H1 (cell line): ENCODE measurements around the gene LLGL2. TPM values are rescaled to one million over a fixed set of nuclear protein-coding genes. Genes with fewer than 3 reads are reported as not detected.

Experiments
- CTCF ChIA-PET: fragments of 300-600 bp; sonication (Branson Sonifier 250); formaldehyde crosslinking; loops from one replicate; lab custom pipeline; 2021; ENCODE audit not compliant: partially characterized antibody; lab: Charles Lee
- POLR2A ChIA-PET: fragments of 300-600 bp; sonication (Branson Sonifier 250); formaldehyde crosslinking; loops from one replicate; lab custom pipeline; 2021; ENCODE audit warnings: inconsistent platforms; ENCODE audit not compliant: partially characterized antibody; lab: Charles Lee
- DNase-seq, 2 experiments: peaks; one replicate each; pipeline versions ENCODE4 v3.0.0 to v3.0.0-alpha.2; 2010 to 2022; ENCODE audit warnings: low spot score in 2 of 2, low read depth in 1 of 2, mixed read lengths in 1 of 2
- FAIRE-seq: peaks from 2 replicates; lab custom pipeline; 2011; peaks lifted over from hg19 to GRCh38; lab: Jason Lieb, UNC
- H2AFZ ChIP-seq: 2 replicates; pipeline ENCODE4 v1.8.1; 2012; ENCODE audit warnings: low read length, inconsistent platforms
- H2AK5ac ChIP-seq: 2 replicates; pipeline ENCODE4 v1.6.1; 2013; ENCODE audit warnings: low read depth, low read length
- H2BK120ac ChIP-seq: replicated peaks from 2 replicates; pipeline ENCODE3; 2013; ENCODE audit warnings: low read depth, low read length, inconsistent platforms
- H2BK12ac ChIP-seq: 2 replicates; pipeline ENCODE4 v1.6.1; 2013; ENCODE audit warnings: low read depth, low read length
- H2BK15ac ChIP-seq: 2 replicates; pipeline ENCODE4 v1.6.1; 2013; ENCODE audit warnings: low read length
- H2BK20ac ChIP-seq: 2 replicates; pipeline ENCODE4 v1.6.1; 2013; ENCODE audit warnings: low read length
- H2BK5ac ChIP-seq: 2 replicates; pipeline ENCODE4 v1.6.1; 2013; ENCODE audit warnings: low read depth, low read length
- H3K14ac ChIP-seq: 2 replicates; pipeline ENCODE4 v1.6.1; 2013; ENCODE audit warnings: inconsistent platforms; ENCODE audit not compliant: insufficient read length
- H3K18ac ChIP-seq: 2 replicates; pipeline ENCODE4 v1.6.1; 2013; ENCODE audit warnings: low read length; ENCODE audit errors: extremely low read depth
- H3K23ac ChIP-seq: 2 replicates; pipeline ENCODE4 v1.6.1; 2013; ENCODE audit warnings: inconsistent platforms; ENCODE audit not compliant: insufficient read length
- H3K23me2 ChIP-seq: 2 replicates; pipeline ENCODE4 v1.6.1; 2013; ENCODE audit warnings: low read depth, low read length
- H3K27ac ChIP-seq: 2 replicates; pipeline ENCODE4 v1.6.1; 2011; ENCODE audit warnings: low read depth, low read length, inconsistent platforms
- H3K27me3 ChIP-seq, 4 experiments: replicated peaks in 1 of 4; 1 replicate in 1 of 4; 2 replicates in 3 of 4; pipeline versions ENCODE4 v1.6.1 to v1.8.1; 2011 to 2013; ENCODE audit warnings: low read length in 3 of 4, mild to moderate bottlenecking in 3 of 4, inconsistent platforms in 2 of 4, mixed read lengths in 2 of 4, moderate library complexity in 1 of 4; ENCODE audit not compliant: control insufficient read depth in 3 of 4, insufficient read depth in 3 of 4; ENCODE audit errors: extremely low read depth in 1 of 4
- H3K36me3 ChIP-seq, 4 experiments: 2 replicates each; pipeline versions ENCODE4 v1.6.1 to v1.8.1; 2011 to 2013; ENCODE audit warnings: mild to moderate bottlenecking in 4 of 4, low read length in 3 of 4, moderate library complexity in 2 of 4, control low read depth in 1 of 4, inconsistent platforms in 1 of 4; ENCODE audit not compliant: insufficient read depth in 4 of 4, control insufficient read depth in 2 of 4
- H3K4ac ChIP-seq: replicated peaks from 2 replicates; pipeline ENCODE3; 2013; ENCODE audit warnings: low read length, low read depth, mixed read lengths, inconsistent platforms; ENCODE audit not compliant: insufficient read length
- H3K4me1 ChIP-seq, 4 experiments: replicated peaks in 1 of 4; 1 replicate in 1 of 4; 2 replicates in 3 of 4; pipeline versions ENCODE4 v1.6.1 to v1.8.1; 2011 to 2013; ENCODE audit warnings: low read length in 3 of 4, inconsistent platforms in 2 of 4, mixed read lengths in 1 of 4; ENCODE audit not compliant: insufficient read depth in 4 of 4, control insufficient read depth in 3 of 4
- H3K4me2 ChIP-seq, 2 experiments: 2 replicates each; pipeline versions ENCODE4 v1.6.1 to v1.8.1; 2011 to 2013; ENCODE audit warnings: low read depth in 2 of 2, low read length in 2 of 2, control low read depth in 1 of 2, inconsistent platforms in 1 of 2, mild to moderate bottlenecking in 1 of 2; ENCODE audit not compliant: insufficient read depth in 1 of 2
- H3K4me3 ChIP-seq, 4 experiments: fragments of 200-600, 300-600 bp in 1 of 4; sonication (generic), shearing (Covaris generic), sonication (Bioruptor Twin) in 1 of 4; 2 replicates each; pipeline versions ENCODE4 v1.5.1 to v1.8.1; 2011 to 2016; ENCODE audit warnings: low read length in 4 of 4, low read depth in 3 of 4, control low read depth in 2 of 4, inconsistent platforms in 2 of 4, mild to moderate bottlenecking in 2 of 4, mixed read lengths in 1 of 4, moderate library complexity in 1 of 4; ENCODE audit not compliant: insufficient read depth in 2 of 4; ENCODE audit errors: extremely low read depth in 1 of 4
- H3K56ac ChIP-seq: replicated peaks from 2 replicates; pipeline ENCODE3; 2013; ENCODE audit warnings: low read depth, mild to moderate bottlenecking, mixed read lengths, low read length, inconsistent platforms; ENCODE audit not compliant: insufficient read length
- H3K79me1 ChIP-seq: 2 replicates; pipeline ENCODE4 v1.6.1; 2013; ENCODE audit warnings: low read depth, low read length, control low read depth
- H3K79me2 ChIP-seq, 2 experiments: 2 replicates each; pipeline versions ENCODE4 v1.6.1 to v1.8.1; 2012 to 2013; ENCODE audit warnings: low read length in 2 of 2, mild to moderate bottlenecking in 2 of 2, inconsistent platforms in 1 of 2; ENCODE audit not compliant: insufficient read depth in 2 of 2, control insufficient read depth in 1 of 2
- H3K9ac ChIP-seq, 4 experiments: replicated peaks in 1 of 4; 1 replicate in 1 of 4; 2 replicates in 3 of 4; pipeline versions ENCODE4 v1.6.1 to v1.8.1; 2011 to 2013; ENCODE audit warnings: low read depth in 3 of 4, low read length in 3 of 4, control low read depth in 2 of 4, mild to moderate bottlenecking in 2 of 4, moderate library complexity in 2 of 4, inconsistent platforms in 1 of 4; ENCODE audit errors: extremely low read depth in 1 of 4
- H3K9me3 ChIP-seq, 2 experiments: 2 replicates each; pipeline versions ENCODE4 v1.6.1 to v1.8.1; 2012 to 2013; ENCODE audit warnings: mild to moderate bottlenecking in 2 of 2, moderate library complexity in 2 of 2, control low read depth in 1 of 2, inconsistent platforms in 1 of 2, low read depth in 1 of 2, low read length in 1 of 2, mixed read lengths in 1 of 2; ENCODE audit not compliant: insufficient read depth in 2 of 2
- H4K20me1 ChIP-seq, 2 experiments: replicated peaks in 1 of 2; 2 replicates each; pipeline versions ENCODE3 to v1.8.1; 2011 to 2013; ENCODE audit warnings: inconsistent platforms in 2 of 2, low read length in 2 of 2, mild to moderate bottlenecking in 1 of 2; ENCODE audit not compliant: insufficient read depth in 2 of 2, control insufficient read depth in 1 of 2
- H4K5ac ChIP-seq: 2 replicates; pipeline ENCODE4 v1.6.1; 2013; ENCODE audit warnings: low read length, low read depth, mixed read lengths, inconsistent platforms; ENCODE audit not compliant: insufficient read length
- H4K8ac ChIP-seq: 2 replicates; pipeline ENCODE4 v1.8.0; 2013; ENCODE audit warnings: mild to moderate bottlenecking, moderate library complexity, low read length, inconsistent platforms; ENCODE audit not compliant: insufficient read depth; ENCODE audit errors: extremely low read depth
- H4K91ac ChIP-seq: replicated peaks from 2 replicates; pipeline ENCODE3; 2013; ENCODE audit warnings: low read length, mixed read lengths, inconsistent platforms; ENCODE audit not compliant: insufficient read length
- BACH1 ChIP-seq: IDR thresholded peaks from 2 replicates; pipeline ENCODE4 v1.6.1; 2012; ENCODE audit warnings: low read length, improper control_type of control experiment
- BCL11A ChIP-seq, 2 experiments: IDR thresholded peaks; one replicate each; pipeline ENCODE4 v1.6.1; 2011; ENCODE audit warnings: low read depth in 2 of 2, low read length in 2 of 2, mild to moderate bottlenecking in 2 of 2
- CHD1 ChIP-seq: IDR thresholded peaks from 2 replicates; pipeline ENCODE4 v1.6.1; 2012; ENCODE audit warnings: low read depth, low read length, improper control_type of control experiment
- EGR1 ChIP-seq: IDR thresholded peaks from 2 replicates; pipeline ENCODE4 v1.6.1; 2011; ENCODE audit warnings: low read depth, low read length, borderline replicate concordance
- GTF2F1 ChIP-seq: IDR thresholded peaks from 2 replicates; pipeline ENCODE4 v1.6.1; 2012; ENCODE audit warnings: low read depth, low read length, improper control_type of control experiment, borderline replicate concordance
- HDAC6 ChIP-seq: IDR thresholded peaks from one replicate; pipeline ENCODE4 v1.7.1; 2012; ENCODE audit warnings: low read depth, mild to moderate bottlenecking, inconsistent platforms, low read length, moderate library complexity
- SP4 ChIP-seq: IDR thresholded peaks from 2 replicates; pipeline ENCODE4 v1.6.1; 2012; ENCODE audit warnings: low read length, inconsistent platforms
- SRF ChIP-seq: IDR thresholded peaks from 2 replicates; pipeline ENCODE4 v1.6.1; 2011; ENCODE audit warnings: mild to moderate bottlenecking, low read depth, low read length, moderate library complexity
- YY1 ChIP-seq: IDR thresholded peaks from 2 replicates; pipeline ENCODE4 v1.6.1; 2011; ENCODE audit warnings: low read depth, mild to moderate bottlenecking, low read length
- WGBS, 2 experiments: shearing (Covaris generic) in 1 of 2; methylation state at CpG; one replicate each; pipeline versions ENCODE4 v1.1.6 to v1.1.7; 2013 to 2015; ENCODE audit warnings: low lambda C conversion rate in 2 of 2, mixed read lengths in 2 of 2, inconsistent platforms in 1 of 2, low coverage in 1 of 2, missing lambda C conversion rate in 1 of 2; ENCODE audit not compliant: insufficient replicate concordance in 2 of 2, insufficient coverage in 1 of 2, insufficient read length in 1 of 2; ENCODE audit errors: extremely low coverage in 1 of 2, missing lambda C conversion rate in 1 of 2; 5-methylcytosine and 5-hydroxymethylcytosine counted together
- polyA plus RNA-seq, 7 experiments: library from polyadenylated mRNA; depleted of rRNA in 3 of 7; stranded (reverse) in 5 of 7; unstranded in 2 of 7; fragments of >200 nt in 5 of 7; fragments of 200-250 nt in 2 of 7; gene quantifications; 1 replicate in 5 of 7; 2 replicates in 1 of 7; 4 replicates in 1 of 7; pipeline versions ENCODE4 v1.2.1 to v1.2.3, GENCODE V29; 2011 to 2013; ENCODE audit warnings: missing spikeins in 2 of 7, mixed read lengths in 2 of 7
- total RNA-seq: library from RNA; stranded (reverse); fragmentation: NEBNext Ultra II Directional; extraction: Animal tissue kit (Norgen Biotek cat#: 25700); gene quantifications from 2 replicates; pipeline ENCODE4 v1.2.1, GENCODE V29; 2021
- TF ChIP-seq, protein P1 (sequence below): IDR thresholded peaks from 2 replicates; pipeline ENCODE4 v1.6.1; 2012; ENCODE audit warnings: low read length, inconsistent platforms
- TF ChIP-seq, protein P2 (sequence below): IDR thresholded peaks from 2 replicates; pipeline ENCODE4 v1.6.1; 2012; ENCODE audit warnings: inconsistent platforms

LLGL2 gene
- total and polyA plus RNA-seq, 2 of the 8 experiments (the other 6 are each of a cell fraction or from before 2014, with no cell fraction given): 64.5 to 77.1 TPM

DNA sequence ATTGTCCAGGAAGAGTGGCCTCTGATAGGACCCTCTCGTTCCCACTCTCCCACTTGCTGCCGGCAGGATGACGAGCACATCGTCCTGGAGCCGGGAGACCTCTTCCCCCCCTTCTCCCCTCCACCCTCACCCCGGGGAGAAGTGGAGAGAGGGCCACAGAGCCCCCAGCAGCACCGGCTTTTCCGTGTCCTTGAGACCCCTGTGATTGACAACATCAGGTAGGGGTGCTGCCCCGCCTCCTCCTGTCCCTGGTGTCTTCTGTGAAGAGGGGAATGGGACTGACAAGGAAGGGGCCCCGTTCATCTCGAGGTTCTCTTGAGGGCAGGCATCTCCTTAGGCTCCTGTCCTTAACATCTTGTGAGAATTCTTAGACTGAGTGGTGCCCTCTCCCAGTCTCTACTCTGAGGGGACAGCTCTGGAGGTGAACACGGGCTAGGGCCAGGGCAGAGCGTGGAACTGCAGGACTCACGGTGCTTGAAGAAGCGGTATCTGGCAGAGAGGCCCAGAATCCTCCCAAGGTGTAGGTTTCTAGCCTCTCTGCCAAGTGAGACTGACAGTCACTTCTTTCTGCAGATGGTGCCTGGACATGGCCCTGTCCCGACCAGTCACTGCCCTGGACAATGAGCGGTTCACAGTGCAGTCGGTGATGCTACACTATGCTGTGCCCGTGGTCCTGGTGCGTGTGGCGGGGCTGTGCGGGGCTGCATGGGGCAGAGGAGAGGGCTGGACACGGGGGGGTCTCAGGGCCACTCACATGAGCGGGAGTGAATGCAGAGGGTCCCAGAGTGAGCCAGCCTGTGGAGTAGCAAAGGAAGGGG lies 36.6 kb upstream of the LLGL2 start:
- Histone ChIP-seq H3K9ac (no peak overlapping the region; a peak in 1 of 7 replicates), H3K27ac (no peak overlapping the region), H2AFZ (no peak overlapping the region), H3K27me3 (no peaks in the 10 kb centered on the region), H3K4me2 (no peak overlapping the region), H3K4ac (no peak overlapping the region), H3K56ac (no peak overlapping the region), H2BK20ac (no peak overlapping the region), H3K79me1 (no peaks in the 10 kb centered on the region; the same call in 1 of the 2 replicates), H3K4me3 (no peak overlapping the region), H2AK5ac (no peak overlapping the region), H3K9me3 (no peaks in the 10 kb centered on the region), H2BK120ac (no peak overlapping the region), H4K20me1 (peaks cover 0 to 11% of the 10 kb centered on the region in 2 experiments), H3K14ac (no peak overlapping the region), H2BK15ac (no peak overlapping the region), H3K79me2 (no peaks in the 10 kb centered on the region), H2BK5ac (no peak overlapping the region; the same call in 1 of the 2 replicates), H4K8ac (peak overlapping the region; percentile 22; the same call in 1 of the 2 replicates), H3K23me2 (no peaks in the 10 kb centered on the region), H3K18ac (no peak overlapping the region), H4K5ac (no peak overlapping the region), H3K4me1 (no peaks in the 10 kb centered on the region; a peak in 1 of 7 replicates), H3K23ac (no peak overlapping the region), H3K36me3 (peaks cover 0 to 6% (median 4%) of the 10 kb centered on the region in 4 experiments; a peak in 3 of 8 replicates), H2BK12ac (no peak overlapping the region), H4K91ac (no peak overlapping the region)
- no peak for FAIRE-seq
- TF ChIP-seq, protein P1, sequence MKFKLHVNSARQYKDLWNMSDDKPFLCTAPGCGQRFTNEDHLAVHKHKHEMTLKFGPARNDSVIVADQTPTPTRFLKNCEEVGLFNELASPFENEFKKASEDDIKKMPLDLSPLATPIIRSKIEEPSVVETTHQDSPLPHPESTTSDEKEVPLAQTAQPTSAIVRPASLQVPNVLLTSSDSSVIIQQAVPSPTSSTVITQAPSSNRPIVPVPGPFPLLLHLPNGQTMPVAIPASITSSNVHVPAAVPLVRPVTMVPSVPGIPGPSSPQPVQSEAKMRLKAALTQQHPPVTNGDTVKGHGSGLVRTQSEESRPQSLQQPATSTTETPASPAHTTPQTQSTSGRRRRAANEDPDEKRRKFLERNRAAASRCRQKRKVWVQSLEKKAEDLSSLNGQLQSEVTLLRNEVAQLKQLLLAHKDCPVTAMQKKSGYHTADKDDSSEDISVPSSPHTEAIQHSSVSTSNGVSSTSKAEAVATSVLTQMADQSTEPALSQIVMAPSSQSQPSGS: no peak
- TF ChIP-seq BCL11A (IDR thresholded peaks at IDR 0.05; ENCODE audit: low read depth in 2 of 2, low read length in 2 of 2) (no peak), BACH1 (no peak), HDAC6 (no peak), CHD1 (no peak), SP4 (no peak), EGR1 (no peak), YY1 (no peak), GTF2F1 (no peak), SRF (no peak)
- TF ChIP-seq, protein P2, sequence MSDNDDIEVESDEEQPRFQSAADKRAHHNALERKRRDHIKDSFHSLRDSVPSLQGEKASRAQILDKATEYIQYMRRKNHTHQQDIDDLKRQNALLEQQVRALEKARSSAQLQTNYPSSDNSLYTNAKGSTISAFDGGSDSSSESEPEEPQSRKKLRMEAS: no peak
- CTCF ChIA-PET: interaction anchor here (1.2 to 2.0 kb wide), 4 partner anchors 14 to 41 kb away, joined by 4 to 9 read pairs (median 6); no protein-coding TSS in a partner anchor
- POLR2A ChIA-PET: interaction anchor here (1.3 kb wide), 1 partner anchor 10 kb away, joined by 4 read pairs; no protein-coding TSS in a partner anchor
- WGBS, 2 experiments: 92% methylated on average over 17 of the region's 24 CpGs; no CpG with 5 or more reads in 1 of the 2 experiments
- no peak for DNase-seq
